K562 (cell line): ENCODE results near the gene POMZP3. TPM values are rescaled to one million over a fixed set of nuclear protein-coding genes. Genes with fewer than 3 reads are reported as not detected.
"Not testable (repeated sequence)": the region's sequence is repeated elsewhere in the genome, so short reads cannot be mapped to it uniquely, and the experiment has no call there.

ENCODE experiments used
- ATAC-seq: fragments of 200-7000 bp; cut with Tn5 transposase; 3 replicates; pipeline ENCODE4 v1.9.1; 2020; ENCODE audit warnings: moderate library complexity
- BruUV-seq: library from RNA; stranded (reverse); fragments of 400-500 nt; replicated peaks from 2 replicates; lab custom pipeline; 2021; lab: Mats Ljungman, UMichigan
- CTCF ChIA-PET: fragments of 300-600 bp; formaldehyde crosslinking; extraction: SDS; loops from one replicate; lab custom pipeline; 2021; ENCODE audit warnings: low intra/inter-chr PET ratio; lab: Yijun Ruan, JAX
- POLR2A ChIA-PET: fragments of 300-600, 350-650 bp; sonication (Branson Sonifier 250); formaldehyde crosslinking; extraction: SDS; loops from one replicate; lab custom pipeline; 2021; ENCODE audit warnings: antibody characterized with exemption, inconsistent platforms; lab: Yijun Ruan, JAX
- DNase-seq, 4 experiments: peaks; one replicate each; pipeline versions ENCODE4 v3.0.0 to v3.0.0-alpha.2; 2011 to 2018; ENCODE audit warnings: low spot score in 3 of 4, mixed read lengths in 3 of 4; ENCODE audit errors: extremely low read depth in 1 of 4
- FAIRE-seq: peaks from 2 replicates; lab custom pipeline; 2011; peaks lifted over from hg19 to GRCh38; lab: Jason Lieb, UNC
- H2AFZ ChIP-seq: 2 replicates; pipeline ENCODE4 v1.6.0; 2011; ENCODE audit warnings: low read depth, low read length, control low read depth, inconsistent platforms
- H3K27ac ChIP-seq: fragments of 200-600 bp; 3 replicates; pipeline ENCODE4 v1.8.0; 2011; ENCODE audit warnings: low read depth, mild to moderate bottlenecking, control low read depth, inconsistent platforms, low read length, moderate library complexity, mixed read lengths; ENCODE audit errors: extremely low read depth
- H3K27me3 ChIP-seq, 2 experiments: fragments of 300-600 bp in 1 of 2; 2 replicates in 1 of 2; 3 replicates in 1 of 2; pipeline versions ENCODE4 v1.6.0 to v1.8.0; 2011; ENCODE audit warnings: inconsistent platforms in 2 of 2, low read length in 2 of 2, mild to moderate bottlenecking in 1 of 2, mixed read lengths in 1 of 2, moderate library complexity in 1 of 2; ENCODE audit not compliant: control insufficient read depth in 2 of 2, insufficient read depth in 2 of 2
- H3K36me3 ChIP-seq: fragments of 300-600 bp; 3 replicates; pipeline ENCODE4 v1.8.0; 2011; ENCODE audit warnings: mild to moderate bottlenecking, low read length, inconsistent platforms; ENCODE audit not compliant: control insufficient read depth, insufficient read depth
- H3K4me1 ChIP-seq, 2 experiments: fragments of 200-600 bp in 1 of 2; replicated peaks in 1 of 2; 2 replicates in 1 of 2; 3 replicates in 1 of 2; pipeline versions ENCODE4 v1.5.1 to v1.8.0; 2011; ENCODE audit warnings: inconsistent platforms in 2 of 2, low read length in 2 of 2, mild to moderate bottlenecking in 1 of 2, mixed read lengths in 1 of 2, moderate library complexity in 1 of 2; ENCODE audit not compliant: control insufficient read depth in 2 of 2, insufficient read depth in 2 of 2
- H3K4me2 ChIP-seq: 2 replicates; pipeline ENCODE4 v1.6.1; 2011; ENCODE audit warnings: low read length, control low read depth, inconsistent platforms, mixed read lengths; ENCODE audit not compliant: insufficient read depth
- H3K4me3 ChIP-seq: fragments of 200-600 bp; sonication (generic), shearing (Covaris generic); 2 replicates; pipeline ENCODE4 v1.5.1; 2016; ENCODE audit warnings: control low read depth, inconsistent platforms
- H3K79me2 ChIP-seq: fragments of 200-600 bp; 3 replicates; pipeline ENCODE4 v1.8.0; 2011; ENCODE audit warnings: low read length, inconsistent platforms; ENCODE audit not compliant: control insufficient read depth, insufficient read depth
- H3K9ac ChIP-seq, 2 experiments: 2 replicates each; pipeline versions ENCODE4 v1.6.0 to v1.6.1; 2011; ENCODE audit warnings: low read depth in 2 of 2, low read length in 2 of 2, control low read depth in 1 of 2, inconsistent platforms in 1 of 2, mild to moderate bottlenecking in 1 of 2, mixed read lengths in 1 of 2; ENCODE audit not compliant: insufficient read depth in 1 of 2
- H3K9me1 ChIP-seq: one replicate; pipeline ENCODE4 v1.6.0; 2011; ENCODE audit warnings: inconsistent platforms, mild to moderate bottlenecking, low read length, moderate library complexity; ENCODE audit not compliant: control insufficient read depth, insufficient read depth
- H3K9me3 ChIP-seq: replicated peaks from 2 replicates; pipeline ENCODE4 v1.5.1; 2011; ENCODE audit warnings: low read depth, low read length, inconsistent platforms; ENCODE audit not compliant: control insufficient read depth, insufficient read depth
- H4K20me1 ChIP-seq: replicated peaks from 2 replicates; pipeline ENCODE4 v1.6.1; 2011; ENCODE audit warnings: low read length, inconsistent platforms, mixed read lengths; ENCODE audit not compliant: control insufficient read depth, insufficient read depth
- DACH1 ChIP-seq: fragments of 450-650 bp; IDR thresholded peaks from 2 replicates; pipeline ENCODE4 v1.6.1; 2018; ENCODE audit not compliant: partially characterized antibody
- WGBS: fragments of 100-300 bp; shearing (Covaris generic); methylation state at CpG from one replicate; pipeline ENCODE4 v1.1.6; 2016; ENCODE audit warnings: low coverage, mixed read lengths; ENCODE audit not compliant: insufficient coverage; ENCODE audit errors: missing lambda C conversion rate; 5-methylcytosine and 5-hydroxymethylcytosine counted together
- in situ Hi-C: fragments of 300-500 bp; cut with MboI; formaldehyde crosslinking; loops from 4 replicates; pipeline ENCODE4 v1.15.0; 2018; ENCODE audit warnings: inconsistent platforms, mixed read lengths
- intact Hi-C: fragments of 100-400 bp; cut with micrococcal nuclease; formaldehyde crosslinking; loops from 2 replicates; pipeline ENCODE4 v1.14.2; 2022
- polyA plus RNA-seq, 8 experiments: library from polyadenylated mRNA; depleted of rRNA in 4 of 8; stranded (reverse) in 5 of 8; unstranded in 3 of 8; fragments of >200 nt; fragmentation: Nextera tagmentation in 2 of 8; fragmentation: Illumina TruSeq in 1 of 8; extraction: Ambion mirVana in 2 of 8; extraction: Trizol in 1 of 8; gene quantifications; 2 replicates each; pipeline versions ENCODE4 v1.2.1 to v1.2.3, GENCODE V29; 2011 to 2014; ENCODE audit warnings: inconsistent platforms in 1 of 8, missing spikeins in 1 of 8
- total RNA-seq, 7 experiments: library from RNA; depleted of rRNA in 6 of 7; stranded (reverse); fragments of >200 nt in 6 of 7; fragmentation: Illumina TruSeq in 2 of 7; extraction: Trizol in 2 of 7; gene quantifications; 2 replicates each; pipeline versions ENCODE4 v1.2.1 to v1.2.3, GENCODE V29; 2011 to 2021; ENCODE audit warnings: low replicate concordance in 1 of 7

POMZP3 gene
- total and polyA plus RNA-seq, 9 of the 15 experiments (the other 6 are each of a cell fraction or from before 2014, with no cell fraction given), result 2.3 to 15.8 (median 4.0) TPM

DNA sequence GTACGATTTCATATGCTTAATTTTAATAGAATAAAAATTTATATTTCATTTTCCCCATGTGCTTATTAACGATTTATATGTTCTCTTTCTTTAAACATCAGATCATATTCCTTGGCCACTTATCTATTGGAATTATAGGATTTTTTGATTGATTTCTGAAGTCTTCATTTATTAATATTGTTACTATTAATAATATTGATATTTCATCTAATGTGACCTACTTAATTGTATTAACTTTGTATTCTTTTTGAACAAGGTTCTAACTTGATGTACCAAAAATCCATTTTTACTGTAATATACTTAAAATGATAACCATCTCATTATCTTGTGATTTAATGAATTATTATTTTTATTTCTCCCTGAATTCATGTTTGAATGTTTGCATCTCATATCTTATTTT is 48.7 kb upstream of the POMZP3 start:
- in situ Hi-C loops, H2AFZ ChIP-seq, H3K4me1 ChIP-seq, intact Hi-C loops, BruUV-seq, DNase-seq, H3K27me3 ChIP-seq, H3K27ac ChIP-seq, H3K9me3 ChIP-seq, H4K20me1 ChIP-seq, H3K4me2 ChIP-seq, POLR2A ChIA-PET, H3K9ac ChIP-seq, H3K79me2 ChIP-seq, H3K9me1 ChIP-seq, H3K36me3 ChIP-seq, H3K4me3 ChIP-seq, ATAC-seq, FAIRE-seq, CTCF ChIA-PET: not testable (repeated sequence)
- WGBS, result 0% methylated on average over 2 of the region's 2 CpGs
- TF ChIP-seq DACH1, result peak; percentile 92

GRCh38 chr7:76673346-76673745 is 46.3 kb upstream of the POMZP3 start:
- H3K4me1 ChIP-seq, H2AFZ ChIP-seq, H3K79me2 ChIP-seq, H3K4me2 ChIP-seq, CTCF ChIA-PET, H3K36me3 ChIP-seq, H3K9ac ChIP-seq, BruUV-seq, ATAC-seq, H3K9me3 ChIP-seq, FAIRE-seq, H3K27me3 ChIP-seq, H4K20me1 ChIP-seq, in situ Hi-C loops, H3K4me3 ChIP-seq, H3K9me1 ChIP-seq, intact Hi-C loops, DNase-seq, POLR2A ChIA-PET, H3K27ac ChIP-seq: not testable (repeated sequence)
- WGBS, result 2% methylated on average over 3 of the region's 5 CpGs
